ENCODE measurements around the gene GRID2.

The GRID2 gene

GRCh38 chr4:93814141-93814540 lies 1510.4 kb downstream of the GRID2 start:
- no peak for DNase-seq (ENCODE audit: low spot score)

GRCh38 chr4:93814722-93815121 lies 1511.0 kb downstream of the GRID2 start:
- no peak for DNase-seq (ENCODE audit: low spot score)
